Activated CD8-positive, alpha-beta memory T cell treated with anti-CD3 and anti-CD28 coated beads for 4 hours (primary cell): ENCODE results near the gene PTCH2.

Experiments used
- DNase-seq, 2 donors: peaks; one replicate each; pipeline ENCODE4 v3.0.0-alpha.2; 2020; ENCODE audit warnings: low read depth in 2 of 2

Gene PTCH2

DNA sequence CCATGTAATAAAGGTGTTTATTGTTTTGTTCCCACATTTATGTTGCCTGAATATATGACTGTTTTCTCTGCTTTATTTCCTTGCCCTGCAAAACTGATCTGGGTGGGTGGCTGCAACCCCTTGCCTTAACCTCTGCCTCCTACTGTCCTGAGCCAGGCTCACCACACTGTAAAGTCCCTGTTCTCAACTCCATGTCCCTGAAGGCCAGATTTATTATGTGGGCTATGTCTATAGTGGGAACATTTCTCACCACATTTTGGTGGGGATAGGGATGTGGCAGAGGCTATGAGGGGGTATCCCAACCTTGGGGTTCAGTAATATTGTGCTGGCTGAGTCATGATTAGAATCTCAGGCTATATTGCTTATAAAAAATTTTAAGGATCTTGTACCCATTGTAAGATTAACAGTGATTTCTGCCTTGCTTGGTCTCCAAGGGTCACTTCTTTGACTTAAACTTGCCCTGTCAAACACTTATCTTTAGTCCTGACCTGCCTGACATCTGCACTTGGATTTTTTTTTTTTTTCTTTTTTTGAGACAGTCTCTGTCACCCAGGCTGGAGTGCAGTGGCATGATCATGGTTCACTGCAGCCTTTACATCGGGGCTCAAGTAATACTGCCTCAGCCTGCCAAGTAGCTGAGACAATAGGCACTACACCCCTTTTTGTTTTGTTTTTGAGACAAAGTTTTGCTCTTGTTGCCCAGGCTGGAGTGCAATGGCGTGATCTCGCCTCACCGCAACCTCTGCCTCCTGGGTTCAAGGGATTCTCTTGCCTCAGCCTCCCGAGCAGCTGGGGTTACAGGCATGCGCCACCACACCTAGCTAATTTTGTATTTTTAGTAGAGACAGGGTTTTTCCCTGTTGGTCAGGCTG lies 64.1 kb downstream of the PTCH2 start:
- no peak for DNase-seq

DNA sequence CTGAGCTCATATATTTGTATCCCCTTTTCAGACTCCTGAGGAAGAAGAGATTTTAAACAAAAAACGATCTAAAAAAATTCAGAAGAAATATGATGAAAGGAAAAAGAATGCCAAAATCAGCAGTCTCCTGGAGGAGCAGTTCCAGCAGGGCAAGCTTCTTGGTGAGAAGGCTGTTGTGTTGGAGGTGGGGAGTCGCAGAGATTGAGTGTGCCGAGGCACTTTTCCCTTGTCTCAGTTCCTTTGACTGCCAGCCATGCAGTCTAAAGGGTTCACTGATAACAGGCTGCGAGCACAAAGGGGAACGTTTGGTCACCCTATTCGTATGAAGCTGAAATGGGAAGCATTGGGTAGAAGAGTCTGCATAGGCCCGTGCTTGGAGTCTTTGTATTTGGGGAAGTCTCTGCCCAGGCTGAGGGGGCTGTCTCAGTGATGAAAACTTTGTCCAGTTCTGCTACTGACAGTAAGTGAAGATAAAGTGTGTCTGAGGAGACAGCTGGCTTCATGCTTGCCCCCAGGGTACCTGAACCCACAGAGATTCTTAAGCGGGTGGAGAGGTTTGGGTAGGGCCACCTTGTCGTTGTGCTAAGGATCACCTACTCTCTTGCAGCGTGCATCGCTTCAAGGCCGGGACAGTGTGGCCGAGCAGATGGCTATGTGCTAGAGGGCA lies 65.0 kb downstream of the PTCH2 start:
- no peak for DNase-seq

DNA sequence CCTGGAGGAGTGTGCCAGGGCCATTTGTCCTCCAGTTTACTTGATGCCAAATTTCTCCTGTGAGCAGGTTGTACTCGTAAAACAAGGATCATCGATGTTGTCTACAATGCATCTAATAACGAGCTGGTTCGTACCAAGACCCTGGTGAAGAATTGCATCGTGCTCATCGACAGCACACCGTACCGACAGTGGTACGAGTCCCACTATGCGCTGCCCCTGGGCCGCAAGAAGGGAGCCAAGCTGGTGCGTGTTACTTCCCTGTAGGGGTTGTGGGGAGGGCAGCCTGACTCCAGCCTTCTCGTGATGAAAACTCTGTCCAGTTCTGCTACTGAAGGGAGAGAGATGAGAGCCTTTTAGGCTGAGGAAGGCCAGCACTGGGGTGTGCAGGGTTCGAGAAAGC lies 65.5 kb downstream of the PTCH2 start:
- DNase-seq: no peak

DNA sequence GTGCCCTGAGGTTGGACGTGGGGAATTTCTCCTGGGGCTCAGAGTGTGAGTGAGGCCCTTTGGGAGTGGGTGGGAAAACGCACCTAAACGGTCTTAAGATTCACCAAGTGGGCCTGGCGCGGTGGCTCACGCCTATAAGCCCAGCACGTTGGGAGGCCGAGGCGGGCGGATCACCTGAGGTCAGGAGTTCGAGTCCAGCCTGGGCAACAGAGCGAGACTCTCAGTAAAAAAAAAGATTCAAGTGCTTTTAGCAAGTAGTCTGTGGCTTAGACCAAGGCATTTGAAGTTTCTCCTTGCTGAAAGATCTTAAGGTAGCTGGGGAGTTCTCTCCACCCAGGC lies 66.4 kb downstream of the PTCH2 start:
- no peak for DNase-seq

DNA sequence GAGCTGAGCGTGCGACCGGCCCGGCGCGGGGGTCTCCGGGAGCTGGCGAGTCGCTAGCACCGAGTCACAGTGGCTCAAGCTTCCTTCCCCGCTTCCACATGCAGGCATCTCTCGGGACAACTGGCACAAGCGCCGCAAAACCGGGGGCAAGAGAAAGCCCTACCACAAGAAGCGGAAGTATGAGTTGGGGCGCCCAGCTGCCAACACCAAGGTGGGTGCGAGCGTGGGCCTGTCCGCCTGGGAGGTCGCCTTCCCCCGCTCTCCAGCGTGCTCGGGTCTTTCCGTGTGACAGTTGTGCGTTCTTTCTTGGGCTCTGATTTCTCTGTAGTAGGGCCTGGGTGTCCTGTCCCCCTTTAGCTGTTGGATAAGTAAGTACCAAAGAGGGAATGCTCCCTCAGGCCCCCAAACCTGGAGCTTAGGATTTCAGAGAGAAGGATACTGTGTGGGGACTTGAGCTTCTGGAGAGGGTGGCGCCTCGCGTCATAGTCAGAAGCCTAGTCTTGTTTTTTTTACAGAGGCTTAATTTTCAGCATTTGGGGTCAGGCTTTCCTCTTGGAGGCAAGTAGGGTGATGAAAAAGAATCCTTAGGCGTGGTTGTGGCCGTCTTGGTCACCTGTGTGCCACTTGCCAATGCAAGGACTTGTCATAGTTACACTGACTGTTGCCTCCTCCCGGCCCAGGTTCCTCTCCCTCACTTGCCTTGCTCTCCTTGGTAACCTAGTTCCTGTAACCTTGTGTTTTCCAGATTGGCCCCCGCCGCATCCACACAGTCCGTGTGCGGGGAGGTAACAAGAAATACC lies 66.9 kb downstream of the PTCH2 start:
- peak in 1 of 2 donors; percentile 48 for DNase-seq

DNA sequence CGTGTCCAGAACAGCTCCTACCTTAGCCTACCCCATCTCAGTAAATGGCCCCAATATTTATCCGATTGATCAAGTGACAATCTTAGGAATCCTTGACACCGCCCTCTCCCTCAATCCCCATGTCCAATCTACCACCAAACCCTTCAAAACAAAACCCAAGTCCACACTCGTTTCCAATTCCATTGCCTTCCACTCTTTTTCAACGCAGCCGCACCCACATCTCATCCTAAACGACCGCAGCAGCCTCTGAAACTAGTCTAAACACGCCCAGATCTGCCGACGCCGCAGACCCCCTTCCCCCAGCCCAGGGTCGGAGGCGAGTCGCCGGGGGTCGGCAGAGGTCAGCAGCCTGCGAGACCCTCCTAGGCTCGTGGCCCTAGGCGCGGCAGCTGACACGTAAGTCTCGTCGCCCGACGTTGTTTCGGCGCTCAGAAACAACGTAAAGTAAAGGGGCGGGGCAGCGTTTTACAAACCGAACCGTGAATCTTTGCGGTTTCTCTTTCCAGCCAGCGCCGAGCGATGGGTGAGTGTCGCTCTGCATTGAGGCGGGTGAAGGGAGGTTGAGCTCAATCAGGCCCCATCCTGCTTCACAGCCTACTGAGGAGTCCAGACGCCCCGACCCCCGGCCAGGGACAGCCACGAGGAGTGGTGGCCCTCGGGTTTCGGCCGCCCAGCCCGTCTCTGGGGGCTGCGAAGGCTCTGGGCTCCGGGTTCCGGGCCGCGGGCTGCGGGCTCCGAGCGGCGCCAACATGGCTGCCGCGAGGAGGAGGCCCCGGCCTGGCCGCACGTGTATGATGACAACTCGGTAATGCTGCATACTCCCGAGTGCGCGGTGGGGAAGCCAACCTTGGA lies 67.7 kb downstream of the PTCH2 start, which contains the start of gene RPS8:
Gene RPS8, plus strand, starts transcription at position 463 of the 852 bp plus-strand sequence. Its CDS starts 57 bp downstream, at position 520.
- peak; percentile 81 to 86 for DNase-seq
